NCI-H2107 treated with DMSO at 0.1 percent for 48 hours (cell line): Measurements from ENCODE around the gene MAP2K5.

Experiments used
- DNase-seq: peaks from one replicate; lab custom pipeline; 2025; ENCODE audit not compliant: unreplicated experiment; lab: John Stamatoyannopoulos, UW

Gene MAP2K5

DNA sequence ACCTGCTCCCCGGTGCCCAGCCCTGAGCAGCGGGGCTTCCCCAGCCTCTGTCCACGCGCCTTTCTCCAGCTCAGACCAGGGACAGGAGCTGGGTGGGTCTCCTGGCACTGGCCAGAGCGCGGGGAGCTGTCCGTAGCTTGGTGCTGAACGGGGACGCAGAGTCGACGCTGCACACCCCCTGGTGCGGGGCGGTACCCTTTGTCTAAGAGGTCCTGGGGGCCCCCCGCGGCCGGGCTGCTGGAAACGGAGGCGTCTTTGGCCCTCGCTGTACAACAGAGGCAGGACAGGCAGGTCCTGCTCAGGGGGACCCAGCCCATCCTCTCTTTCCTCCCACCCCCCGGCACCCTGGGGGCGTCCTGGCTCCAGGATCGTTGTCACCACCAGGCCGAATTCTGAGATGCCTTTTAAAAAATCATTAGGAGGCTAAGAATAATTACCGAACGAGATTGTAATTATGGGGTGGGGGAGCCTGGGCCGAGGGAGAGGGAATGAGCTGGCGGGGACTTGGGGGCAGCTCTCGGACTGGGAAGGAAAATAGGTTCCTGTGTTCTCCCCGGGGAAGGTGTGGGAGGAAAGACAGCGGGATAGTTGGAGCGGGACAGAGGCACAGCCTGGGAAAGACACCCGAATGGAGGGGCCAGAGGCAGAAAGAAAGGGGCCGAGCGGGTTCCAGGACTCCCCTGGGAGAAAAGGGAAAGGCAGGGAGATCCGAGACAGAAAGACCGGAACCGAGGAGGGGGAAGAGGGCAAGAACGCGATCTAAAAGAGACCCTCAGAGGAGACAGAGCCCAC, 278.7 kb downstream of the MAP2K5 start:
- no peak for DNase-seq

DNA sequence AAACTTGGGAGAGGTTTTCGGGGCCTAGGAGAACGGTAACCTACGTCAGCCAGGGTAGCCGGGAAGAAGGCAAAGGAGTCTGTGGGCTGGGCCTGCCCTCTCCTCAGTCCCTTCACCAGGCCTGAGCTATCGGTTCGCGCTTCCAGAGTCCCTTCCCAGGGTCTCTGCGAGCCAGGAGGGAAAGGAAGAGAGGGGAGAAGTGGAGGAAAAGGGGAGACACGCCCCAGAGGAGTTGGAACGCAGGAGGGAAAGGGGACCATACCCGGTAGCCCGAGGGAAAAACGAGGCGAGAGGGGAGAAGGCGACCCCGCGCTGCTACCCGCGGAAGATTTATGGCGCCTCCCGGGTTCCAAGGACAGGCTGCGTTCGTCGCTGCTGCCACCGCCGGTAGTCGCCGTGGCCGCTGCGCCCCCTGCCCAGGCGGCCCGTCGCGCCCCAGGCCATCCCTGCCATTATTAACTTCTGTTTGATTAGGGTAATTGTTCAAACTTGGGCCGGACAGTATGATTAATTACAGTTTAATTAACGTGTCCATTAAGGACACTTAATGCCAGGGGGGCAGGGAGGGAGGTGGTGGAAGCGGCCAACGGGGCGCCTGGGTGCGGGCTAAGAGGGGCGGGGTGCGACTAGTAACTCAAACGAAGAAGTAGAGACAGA, 279.4 kb downstream of the MAP2K5 start:
- DNase-seq, result no peak

DNA sequence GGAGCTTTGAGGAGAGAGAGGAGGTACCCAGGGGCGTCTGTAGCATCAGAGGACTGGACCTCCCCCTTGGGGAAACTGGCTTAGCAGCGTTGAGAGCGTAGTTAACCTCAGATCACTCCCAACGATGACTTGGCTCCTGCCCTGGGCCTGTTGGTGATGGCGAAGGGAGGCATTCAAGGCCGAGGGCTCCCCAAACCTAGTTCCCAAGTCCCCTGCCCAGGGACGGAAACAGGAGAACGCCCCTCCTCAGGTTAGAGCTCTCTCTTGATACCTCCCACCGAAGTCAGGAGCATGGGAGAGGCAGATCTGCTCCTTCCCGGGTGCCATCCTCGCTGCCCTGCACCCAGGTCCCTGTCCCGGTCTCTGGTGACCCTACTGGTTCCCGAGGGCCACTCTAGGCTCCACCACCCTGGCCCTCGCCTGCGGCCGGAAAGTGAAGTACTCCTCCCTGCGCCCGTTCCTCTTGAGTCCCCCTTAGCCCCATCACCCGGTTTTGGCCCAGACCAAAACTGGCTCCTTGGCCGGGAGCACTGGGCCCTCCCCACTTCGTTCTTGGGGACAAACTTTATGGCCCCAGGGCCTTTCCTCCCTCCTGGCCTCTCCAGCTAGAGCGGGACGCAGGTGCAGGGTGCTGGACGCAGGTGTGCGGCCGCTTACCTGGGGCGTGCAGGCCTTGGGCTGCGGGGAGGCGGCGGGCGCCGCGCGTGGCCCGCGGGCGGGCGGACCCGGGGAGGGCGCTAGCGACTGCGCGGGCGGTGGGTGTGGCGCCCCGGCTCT, 280.2 kb downstream of the MAP2K5 start:
- DNase-seq, result no peak

DNA sequence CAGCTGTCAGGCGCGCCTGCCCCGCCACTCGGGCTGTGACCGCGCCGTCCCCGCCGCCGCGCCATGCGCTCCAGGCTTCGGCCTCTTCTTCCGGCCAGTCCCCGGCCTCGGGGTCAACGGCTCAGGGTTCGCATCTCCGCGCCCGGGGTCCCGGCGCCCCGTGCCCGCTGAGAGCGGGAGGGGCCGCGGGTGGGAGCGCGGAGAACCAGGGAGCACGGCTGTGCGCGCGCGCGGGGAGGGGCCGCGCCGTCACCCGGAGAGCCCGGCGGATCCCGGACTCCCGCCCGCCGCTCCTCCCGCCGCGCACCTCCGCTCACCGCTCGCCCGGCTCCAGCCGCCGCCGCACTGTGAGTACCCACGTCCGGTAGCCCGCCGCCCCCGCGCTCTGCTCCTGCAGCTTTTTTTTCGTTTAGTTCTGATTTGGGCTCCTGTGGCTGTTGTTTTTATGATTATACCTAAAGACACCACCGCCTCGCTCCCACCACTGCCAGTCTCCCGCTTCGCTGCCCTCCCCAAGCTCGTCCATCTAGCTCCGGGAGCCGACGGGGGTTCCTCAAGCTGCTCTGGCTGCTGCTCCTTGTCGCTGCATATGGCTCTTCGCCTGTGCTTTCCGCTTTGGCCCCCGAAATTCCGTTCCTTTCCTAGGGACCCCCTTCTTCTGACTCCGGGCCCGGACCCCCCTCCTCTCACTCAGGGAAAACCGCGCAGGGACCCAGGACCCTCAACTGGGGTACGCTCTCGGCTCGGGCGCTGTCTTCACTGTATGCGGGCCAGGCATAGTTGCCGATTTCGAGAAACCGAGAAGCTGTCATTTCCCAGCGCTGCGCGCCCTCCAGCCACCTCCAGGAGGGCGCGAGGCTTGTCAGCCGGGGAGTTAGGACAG, 281.1 kb downstream of the MAP2K5 start:
- no peak for DNase-seq

DNA sequence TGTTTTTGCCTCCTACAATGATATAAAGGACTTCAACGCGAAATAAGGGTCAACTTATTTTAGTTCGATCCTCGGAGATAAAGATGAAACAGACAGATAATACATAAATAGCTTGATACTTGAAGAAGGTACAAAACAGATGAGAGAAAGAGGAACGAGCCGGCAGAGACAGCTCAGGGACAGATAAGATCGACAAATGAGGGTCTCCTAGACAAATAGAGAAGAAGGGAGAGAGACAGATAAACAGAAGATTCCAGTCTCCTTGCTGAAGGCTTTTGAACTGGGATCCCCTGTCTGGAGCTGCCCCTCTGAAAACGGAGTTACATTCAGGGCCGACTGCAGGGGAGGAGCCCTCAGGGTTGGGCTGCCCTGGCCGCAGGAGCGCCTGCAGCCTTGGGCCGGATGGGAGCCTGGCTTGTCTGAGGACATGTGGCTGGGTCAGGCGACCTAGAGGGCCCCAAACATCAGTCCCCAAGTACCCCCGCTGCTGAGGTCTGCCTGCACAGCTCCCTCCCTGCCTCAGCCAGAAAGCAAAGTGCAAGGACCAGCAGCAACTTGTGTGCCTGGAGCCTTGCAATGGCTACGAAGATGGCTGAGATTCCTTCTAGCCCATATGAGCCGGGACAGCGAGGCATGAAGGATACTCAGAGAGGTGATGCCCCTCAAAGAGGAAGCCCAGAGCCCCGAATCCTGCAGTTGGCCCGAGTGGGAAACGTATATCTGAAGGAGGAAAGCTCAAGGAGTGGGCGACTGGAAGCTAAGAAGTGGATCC, 281.9 kb downstream of the MAP2K5 start:
- no peak for DNase-seq

DNA sequence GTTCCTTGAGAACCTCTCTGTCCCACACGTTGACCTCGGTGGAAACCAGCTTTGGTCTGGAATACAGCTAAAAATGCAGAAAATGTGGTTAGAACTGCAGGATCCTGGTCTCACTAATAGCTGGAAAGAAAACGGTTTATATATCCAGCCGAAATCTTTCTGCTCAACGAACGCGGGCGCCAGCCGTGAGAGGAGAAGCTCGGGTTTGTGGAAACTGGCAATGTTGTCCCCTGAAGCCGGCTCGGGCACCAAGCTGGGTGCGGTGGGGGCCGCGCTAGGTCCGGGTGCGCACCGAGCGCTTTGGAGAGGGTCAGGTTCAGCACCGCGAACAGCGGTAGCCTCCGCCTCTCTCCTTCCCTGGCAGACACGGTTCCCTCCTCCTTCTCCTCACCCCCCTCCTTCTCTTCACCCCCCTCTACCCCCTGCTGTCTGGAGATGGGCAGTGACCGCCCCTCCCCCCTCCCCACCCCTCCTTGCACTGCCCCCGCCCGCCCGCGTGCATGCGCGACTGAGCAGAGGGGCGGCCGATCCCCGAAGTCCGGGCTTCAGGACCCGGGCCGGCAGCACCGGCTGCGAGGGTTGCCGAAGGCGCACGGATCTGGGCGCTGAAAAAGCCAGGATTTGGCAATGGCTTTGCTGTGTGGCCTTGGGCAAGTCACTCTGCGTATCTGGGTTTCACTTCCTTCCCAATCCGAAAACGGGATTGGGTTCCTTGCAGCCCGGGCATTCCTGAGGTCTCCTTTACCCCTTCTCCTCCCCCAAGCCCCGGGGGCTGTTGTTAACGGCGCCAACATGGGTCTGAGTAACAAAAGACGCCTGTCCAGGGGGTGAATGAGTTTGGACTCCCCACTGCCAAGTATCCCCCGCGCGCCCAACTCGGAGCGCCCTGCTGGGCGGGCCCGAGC, 282.7 kb downstream of the MAP2K5 start, which contains the start of gene SKOR1:
SKOR1 (plus strand) TSS at position 534 of the 905 bp plus-strand sequence; CDS start at position 628, 94 bp downstream.
- no peak for DNase-seq

DNA sequence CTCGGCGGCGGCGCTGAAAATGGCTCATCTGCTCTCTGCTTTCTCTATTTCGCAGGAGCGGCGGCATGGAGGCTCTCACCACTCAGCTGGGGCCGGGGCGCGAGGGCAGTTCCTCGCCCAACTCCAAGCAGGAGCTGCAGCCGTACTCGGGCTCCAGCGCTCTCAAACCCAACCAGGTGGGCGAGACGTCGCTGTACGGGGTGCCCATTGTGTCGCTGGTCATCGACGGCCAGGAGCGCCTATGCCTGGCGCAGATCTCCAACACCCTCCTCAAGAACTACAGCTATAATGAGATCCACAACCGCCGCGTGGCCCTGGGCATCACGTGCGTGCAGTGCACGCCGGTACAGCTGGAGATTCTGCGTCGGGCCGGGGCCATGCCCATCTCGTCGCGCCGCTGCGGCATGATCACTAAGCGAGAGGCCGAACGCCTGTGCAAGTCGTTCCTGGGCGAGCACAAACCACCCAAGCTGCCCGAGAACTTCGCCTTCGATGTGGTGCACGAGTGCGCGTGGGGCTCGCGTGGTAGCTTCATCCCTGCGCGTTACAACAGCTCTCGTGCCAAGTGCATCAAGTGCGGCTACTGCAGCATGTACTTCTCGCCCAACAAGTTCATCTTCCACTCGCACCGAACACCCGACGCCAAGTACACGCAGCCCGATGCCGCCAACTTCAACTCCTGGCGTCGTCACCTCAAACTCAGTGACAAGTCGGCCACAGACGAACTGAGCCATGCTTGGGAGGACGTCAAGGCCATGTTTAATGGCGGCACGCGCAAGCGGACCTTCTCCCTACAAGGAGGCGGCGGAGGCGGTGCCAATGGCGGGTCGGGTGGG, 283.6 kb downstream of the MAP2K5 start:
- no peak for DNase-seq

DNA sequence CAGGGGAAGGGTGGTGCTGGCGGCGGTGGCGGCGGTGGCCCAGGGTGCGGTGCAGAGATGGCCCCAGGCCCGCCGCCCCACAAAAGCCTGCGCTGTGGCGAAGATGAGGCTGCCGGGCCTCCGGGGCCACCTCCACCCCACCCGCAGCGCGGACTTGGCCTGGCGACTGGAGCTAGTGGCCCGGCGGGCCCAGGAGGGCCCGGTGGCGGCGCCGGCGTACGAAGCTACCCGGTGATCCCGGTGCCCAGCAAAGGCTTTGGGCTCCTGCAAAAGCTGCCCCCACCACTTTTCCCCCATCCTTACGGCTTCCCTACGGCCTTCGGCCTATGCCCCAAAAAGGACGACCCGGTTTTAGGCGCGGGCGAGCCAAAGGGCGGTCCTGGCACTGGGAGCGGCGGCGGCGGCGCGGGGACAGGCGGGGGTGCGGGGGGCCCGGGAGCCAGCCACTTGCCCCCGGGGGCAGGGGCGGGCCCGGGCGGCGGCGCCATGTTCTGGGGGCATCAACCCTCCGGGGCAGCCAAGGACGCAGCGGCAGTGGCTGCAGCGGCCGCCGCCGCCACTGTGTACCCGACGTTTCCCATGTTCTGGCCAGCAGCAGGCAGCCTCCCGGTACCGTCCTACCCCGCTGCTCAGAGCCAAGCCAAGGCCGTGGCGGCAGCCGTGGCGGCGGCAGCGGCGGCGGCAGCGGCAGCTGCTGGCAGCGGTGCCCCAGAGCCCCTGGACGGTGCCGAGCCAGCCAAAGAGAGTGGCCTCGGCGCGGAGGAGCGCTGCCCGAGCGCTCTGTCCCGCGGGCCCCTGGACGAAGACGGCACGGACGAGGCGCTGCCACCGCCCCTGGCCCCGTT, 284.4 kb downstream of the MAP2K5 start:
- DNase-seq, result no peak

DNA sequence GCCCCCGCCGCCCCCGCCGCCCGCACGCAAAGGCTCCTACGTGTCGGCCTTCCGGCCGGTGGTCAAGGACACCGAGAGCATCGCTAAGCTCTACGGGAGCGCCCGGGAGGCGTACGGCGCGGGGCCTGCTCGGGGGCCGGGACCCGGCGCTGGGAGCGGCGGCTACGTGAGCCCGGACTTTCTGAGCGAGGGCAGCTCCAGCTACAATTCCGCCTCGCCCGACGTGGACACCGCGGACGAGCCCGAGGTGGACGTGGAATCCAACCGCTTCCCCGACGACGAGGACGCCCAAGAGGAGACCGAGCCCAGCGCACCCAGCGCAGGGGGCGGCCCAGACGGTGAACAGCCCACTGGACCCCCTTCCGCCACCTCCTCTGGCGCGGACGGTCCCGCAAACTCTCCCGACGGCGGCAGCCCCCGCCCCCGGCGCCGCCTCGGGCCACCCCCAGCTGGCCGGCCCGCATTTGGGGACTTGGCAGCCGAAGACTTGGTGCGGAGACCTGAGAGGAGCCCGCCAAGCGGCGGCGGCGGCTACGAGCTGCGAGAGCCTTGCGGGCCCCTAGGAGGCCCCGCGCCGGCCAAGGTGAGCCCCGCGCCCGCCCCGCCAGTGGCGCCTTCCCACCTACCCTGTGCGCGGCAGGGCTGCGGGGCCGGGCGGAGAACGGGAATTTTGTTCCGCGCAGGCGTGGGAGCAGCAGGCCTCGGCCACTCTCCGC, 285.2 kb downstream of the MAP2K5 start:
- no peak for DNase-seq

DNA sequence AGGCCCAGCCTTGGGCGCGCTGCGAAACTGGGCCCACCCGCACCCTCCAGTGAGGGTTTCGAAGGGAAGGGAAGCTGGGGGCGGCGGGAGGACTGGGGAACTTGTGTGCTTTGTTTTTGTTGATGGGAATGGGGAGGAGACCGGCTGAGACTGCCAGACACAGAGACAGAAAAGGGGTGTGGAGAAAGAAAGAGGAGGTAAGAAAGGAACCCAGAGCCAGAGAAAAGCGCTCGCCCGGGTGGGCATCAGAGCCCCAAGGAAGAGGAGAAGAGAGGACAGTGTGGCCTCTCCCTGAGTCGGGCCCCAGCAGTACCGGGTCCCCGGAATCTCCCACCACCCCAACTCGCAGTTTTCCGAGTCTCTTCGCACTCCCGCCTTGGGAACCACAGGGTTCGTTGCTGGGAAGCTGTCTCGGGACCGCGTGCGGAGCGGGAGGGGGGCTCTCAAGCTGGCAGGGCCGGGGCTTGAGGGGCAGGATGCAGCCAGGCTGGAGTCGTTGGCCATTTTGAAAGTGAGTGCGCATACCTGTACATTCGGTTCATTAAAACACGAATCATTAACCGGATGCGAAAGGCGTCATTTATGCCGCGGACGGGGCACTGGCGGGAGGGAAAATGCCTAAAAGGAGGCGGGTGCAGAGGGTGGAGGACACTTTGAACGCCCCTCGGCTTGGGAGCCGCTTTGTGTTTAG, 285.9 kb downstream of the MAP2K5 start:
- no peak for DNase-seq

DNA sequence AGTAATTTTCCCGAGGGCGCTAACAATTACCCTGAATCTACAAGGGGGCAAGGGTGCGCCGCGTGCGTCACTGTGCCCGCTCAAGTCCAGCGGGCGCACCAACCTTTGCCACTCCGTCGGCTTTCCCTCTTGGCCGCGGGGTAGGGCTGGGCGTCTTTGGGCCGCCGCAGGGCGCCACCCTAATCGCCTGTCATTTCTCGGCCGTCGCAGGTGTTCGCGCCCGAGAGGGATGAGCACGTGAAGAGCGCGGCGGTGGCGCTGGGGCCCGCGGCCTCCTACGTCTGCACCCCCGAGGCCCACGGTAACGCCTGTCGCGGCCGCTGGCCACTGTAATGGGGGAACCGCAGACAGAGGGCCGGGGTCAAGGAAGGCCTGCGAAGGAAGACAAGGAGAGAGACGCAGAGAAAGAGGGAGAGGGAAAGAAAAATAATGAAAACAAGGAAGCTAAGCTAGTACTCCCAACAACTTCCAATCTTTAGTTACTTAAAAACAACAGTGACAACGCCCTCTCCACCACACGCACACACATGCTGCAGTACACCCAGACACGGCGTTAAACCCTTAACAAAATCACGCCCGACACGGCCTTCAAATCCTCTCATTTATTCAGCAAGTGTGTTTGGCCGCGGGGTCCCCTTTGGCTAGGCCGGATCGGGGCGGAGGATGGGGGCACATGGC, 286.6 kb downstream of the MAP2K5 start:
- no peak for DNase-seq

DNA sequence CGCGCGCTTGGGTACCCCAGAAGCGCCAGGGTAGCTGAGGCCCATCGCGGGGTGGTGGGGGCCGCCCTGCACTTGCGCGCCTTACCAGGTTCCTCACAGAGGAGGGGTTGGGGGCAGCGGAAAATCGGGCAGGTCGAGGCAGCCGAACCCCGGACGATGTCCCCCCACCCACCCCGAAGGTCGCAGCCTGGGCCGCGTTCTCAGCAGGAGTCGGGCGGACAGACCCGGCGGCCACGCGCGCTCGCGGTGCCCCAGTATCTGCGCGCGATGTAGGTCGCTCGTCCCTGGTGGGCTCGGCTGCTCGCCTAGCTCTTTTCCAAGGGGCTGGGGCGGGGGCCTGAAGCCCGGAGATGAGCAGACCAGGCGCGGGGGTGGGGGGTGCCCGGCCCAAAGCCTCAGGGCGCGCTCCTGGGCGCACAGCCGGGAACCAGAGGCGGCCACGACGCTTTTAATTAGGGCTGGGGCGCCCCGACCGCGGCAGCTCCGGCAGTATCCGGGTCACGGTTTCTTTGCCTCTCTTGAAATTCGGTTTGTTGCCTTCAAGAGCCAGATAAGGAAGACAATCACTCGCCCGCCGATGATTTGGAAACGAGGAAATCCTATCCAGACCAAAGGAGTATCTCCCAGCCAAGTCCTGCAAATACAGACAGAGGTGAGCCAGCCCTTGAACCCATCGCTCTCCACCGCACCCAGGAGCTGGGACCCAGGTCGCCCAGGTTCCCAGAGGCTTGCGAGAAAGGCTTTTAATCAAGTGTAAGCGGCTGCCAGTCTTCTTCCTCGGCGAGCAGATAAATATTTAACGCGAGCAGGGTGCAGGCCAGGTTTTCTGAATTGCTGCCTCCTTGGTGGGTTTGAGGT, 287.4 kb downstream of the MAP2K5 start:
- no peak for DNase-seq

DNA sequence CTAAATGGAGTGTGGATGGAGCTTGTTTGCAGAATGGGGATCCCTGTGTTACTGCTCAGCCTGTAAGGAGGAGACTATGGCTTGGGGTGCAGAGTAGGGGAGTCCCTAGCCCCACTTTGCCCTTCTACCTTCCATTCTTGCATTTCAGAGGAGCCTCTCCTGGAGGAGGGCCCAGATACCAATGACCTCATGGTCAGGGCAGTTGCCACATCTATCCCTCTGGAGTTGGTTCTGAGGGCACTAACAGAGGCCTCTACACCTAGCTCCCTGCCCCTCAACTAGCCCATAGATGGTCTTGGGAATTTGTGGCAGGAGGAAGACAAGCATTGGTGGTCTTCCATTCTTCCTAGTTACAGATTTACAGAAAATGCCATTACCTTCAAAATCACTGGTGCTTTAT, 288.9 kb downstream of the MAP2K5 start:
- DNase-seq, result no peak

DNA sequence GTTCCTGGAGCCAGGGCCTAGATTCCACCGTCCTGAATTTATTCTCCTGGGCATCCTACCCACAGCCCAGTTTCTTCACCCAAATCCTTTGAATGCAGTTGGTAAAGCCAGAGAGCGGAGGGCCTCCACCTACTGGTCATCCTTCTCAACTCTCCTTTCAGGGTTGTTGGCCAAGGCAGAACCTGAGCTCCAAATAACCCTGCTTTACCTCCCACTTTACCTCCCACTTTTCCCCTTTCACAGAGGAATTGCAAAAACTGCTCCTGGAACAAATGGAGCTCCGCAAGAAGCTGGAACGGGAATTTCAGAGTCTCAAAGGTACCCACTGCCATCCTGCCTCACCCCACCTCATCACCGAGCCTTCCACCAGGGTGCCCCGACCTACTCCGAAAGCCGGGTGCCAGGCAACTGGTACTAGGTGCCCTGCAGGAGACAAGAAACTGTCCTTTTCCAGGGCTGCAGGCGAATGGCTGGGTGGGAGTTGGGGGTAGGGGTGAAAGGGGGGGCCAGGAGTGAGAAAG, 289.6 kb downstream of the MAP2K5 start:
- no peak for DNase-seq
